HG03095 (cell line): ENCODE data around the gene EIF3C.
"Not testable (repeated sequence)": the region's sequence is repeated elsewhere in the genome, so short reads cannot be mapped to it uniquely, and the experiment has no call there.

Experiments
- ATAC-seq: cut with Tn5 transposase; IDR thresholded peaks from one replicate; pipeline ENCODE4 v1.9.1; 2021; ENCODE audit warnings: moderate library complexity; ENCODE audit not compliant: unreplicated experiment

Gene EIF3C

GRCh38 chr16:28749997-28750465 is 38.8 kb downstream of the EIF3C start:
- peak; percentile 91 for ATAC-seq

DNA sequence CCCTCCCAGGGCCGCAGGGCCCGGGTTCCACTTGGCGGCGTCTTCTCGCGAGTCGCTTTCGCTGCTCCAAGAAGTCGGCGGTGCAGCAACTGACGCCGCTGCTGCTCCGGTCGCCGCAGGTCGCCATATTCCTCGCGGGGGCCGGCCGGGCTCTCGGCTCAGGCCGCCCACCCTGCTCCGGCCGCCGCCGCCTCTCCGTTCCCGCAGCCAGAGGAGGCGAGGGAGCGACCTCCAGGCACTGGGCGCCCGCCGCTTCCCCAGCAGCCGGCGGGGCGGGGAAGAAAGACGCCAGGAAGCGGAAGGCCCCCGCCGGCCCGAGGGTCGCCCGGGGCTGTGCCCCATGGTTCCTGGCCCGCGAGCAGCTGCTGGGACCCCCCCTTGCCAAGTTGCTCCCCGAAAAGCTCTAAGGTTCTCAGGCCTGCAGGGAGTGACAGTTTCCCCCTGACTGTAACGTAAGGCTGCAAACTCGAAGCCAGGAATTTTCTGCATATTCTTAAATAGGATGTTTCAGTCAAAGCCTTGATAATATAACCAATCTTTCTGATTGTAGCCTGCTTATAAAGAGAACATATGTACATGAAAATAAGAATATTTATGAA is 39.3 kb downstream of the EIF3C start:
- not testable (repeated sequence) for ATAC-seq

GRCh38 chr16:28751487-28751886 is 40.2 kb downstream of the EIF3C start, which contains the start of gene NPIPB9:
NPIPB9 (plus strand) TSS chr16:28751787.
- ATAC-seq, result not testable (repeated sequence)

GRCh38 chr16:28781697-28782096 is 70.4 kb downstream of the EIF3C start:
- ATAC-seq, result not testable (repeated sequence)

- ATAC-seq, result not testable (repeated sequence)
Measured at GRCh38 chr16:28782357-28782756, 71.1 kb downstream of the EIF3C start.
